ENCODE results near the gene GALNT14. TPM values are rescaled to one million over a fixed set of nuclear protein-coding genes. Genes with fewer than 3 reads are reported as not detected.

The GALNT14 gene
- total RNA-seq, 1 experiment from 2014 or later: 6.0 TPM

DNA sequence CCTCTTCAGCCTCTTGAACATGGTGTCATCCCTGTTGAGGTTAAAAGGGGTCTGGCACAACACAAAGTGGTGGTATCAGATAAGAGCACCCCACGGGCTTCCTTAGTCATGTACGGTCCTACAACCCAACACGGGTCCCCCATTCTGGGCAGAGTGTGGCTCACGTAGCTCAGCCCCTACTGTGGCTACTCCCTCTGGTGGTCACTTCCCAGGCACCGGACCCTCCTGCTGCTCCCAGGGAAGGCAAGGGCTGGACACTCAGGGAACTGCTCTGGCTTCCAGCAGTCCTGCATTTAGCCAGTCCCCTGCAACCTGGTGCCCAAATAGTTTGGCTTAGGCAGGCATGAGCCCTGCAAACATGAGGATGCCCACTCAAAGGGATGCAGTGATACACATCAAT, 58.6 kb downstream of the GALNT14 start:
- Mint-ChIP-seq H3K9me3 (no peaks in the 10 kb centered on the region), H3K4me1 (peaks cover 16% of the 10 kb centered on the region), H3K27ac (no peak overlapping the region), H3K4me3 (no peak overlapping the region), H3K27me3 (ENCODE audit: low read depth) (no peaks in the 10 kb centered on the region), H3K36me3 (no peaks in the 10 kb centered on the region)
- TF ChIP-seq, protein P1, sequence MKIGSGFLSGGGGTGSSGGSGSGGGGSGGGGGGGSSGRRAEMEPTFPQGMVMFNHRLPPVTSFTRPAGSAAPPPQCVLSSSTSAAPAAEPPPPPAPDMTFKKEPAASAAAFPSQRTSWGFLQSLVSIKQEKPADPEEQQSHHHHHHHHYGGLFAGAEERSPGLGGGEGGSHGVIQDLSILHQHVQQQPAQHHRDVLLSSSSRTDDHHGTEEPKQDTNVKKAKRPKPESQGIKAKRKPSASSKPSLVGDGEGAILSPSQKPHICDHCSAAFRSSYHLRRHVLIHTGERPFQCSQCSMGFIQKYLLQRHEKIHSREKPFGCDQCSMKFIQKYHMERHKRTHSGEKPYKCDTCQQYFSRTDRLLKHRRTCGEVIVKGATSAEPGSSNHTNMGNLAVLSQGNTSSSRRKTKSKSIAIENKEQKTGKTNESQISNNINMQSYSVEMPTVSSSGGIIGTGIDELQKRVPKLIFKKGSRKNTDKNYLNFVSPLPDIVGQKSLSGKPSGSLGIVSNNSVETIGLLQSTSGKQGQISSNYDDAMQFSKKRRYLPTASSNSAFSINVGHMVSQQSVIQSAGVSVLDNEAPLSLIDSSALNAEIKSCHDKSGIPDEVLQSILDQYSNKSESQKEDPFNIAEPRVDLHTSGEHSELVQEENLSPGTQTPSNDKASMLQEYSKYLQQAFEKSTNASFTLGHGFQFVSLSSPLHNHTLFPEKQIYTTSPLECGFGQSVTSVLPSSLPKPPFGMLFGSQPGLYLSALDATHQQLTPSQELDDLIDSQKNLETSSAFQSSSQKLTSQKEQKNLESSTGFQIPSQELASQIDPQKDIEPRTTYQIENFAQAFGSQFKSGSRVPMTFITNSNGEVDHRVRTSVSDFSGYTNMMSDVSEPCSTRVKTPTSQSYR (CRISPR knock-in tag; IDR thresholded peaks at IDR 0.05): no peak
- no peak for TF ChIP-seq ZNF423 (CRISPR knock-in tag; IDR thresholded peaks at IDR 0.05)
- TF ChIP-seq, protein P2, sequence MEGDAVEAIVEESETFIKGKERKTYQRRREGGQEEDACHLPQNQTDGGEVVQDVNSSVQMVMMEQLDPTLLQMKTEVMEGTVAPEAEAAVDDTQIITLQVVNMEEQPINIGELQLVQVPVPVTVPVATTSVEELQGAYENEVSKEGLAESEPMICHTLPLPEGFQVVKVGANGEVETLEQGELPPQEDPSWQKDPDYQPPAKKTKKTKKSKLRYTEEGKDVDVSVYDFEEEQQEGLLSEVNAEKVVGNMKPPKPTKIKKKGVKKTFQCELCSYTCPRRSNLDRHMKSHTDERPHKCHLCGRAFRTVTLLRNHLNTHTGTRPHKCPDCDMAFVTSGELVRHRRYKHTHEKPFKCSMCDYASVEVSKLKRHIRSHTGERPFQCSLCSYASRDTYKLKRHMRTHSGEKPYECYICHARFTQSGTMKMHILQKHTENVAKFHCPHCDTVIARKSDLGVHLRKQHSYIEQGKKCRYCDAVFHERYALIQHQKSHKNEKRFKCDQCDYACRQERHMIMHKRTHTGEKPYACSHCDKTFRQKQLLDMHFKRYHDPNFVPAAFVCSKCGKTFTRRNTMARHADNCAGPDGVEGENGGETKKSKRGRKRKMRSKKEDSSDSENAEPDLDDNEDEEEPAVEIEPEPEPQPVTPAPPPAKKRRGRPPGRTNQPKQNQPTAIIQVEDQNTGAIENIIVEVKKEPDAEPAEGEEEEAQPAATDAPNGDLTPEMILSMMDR (IDR thresholded peaks at IDR 0.05): peak; percentile 31; the same call in 1 of the 2 replicates
- TF ChIP-seq HMGA2 (CRISPR knock-in tag; IDR thresholded peaks at IDR 0.05): no peak
- TF ChIP-seq ZBTB21 (CRISPR knock-in tag; IDR thresholded peaks at IDR 0.05; ENCODE audit: borderline replicate concordance): no peak
- ATAC-seq: peak; percentile 92
- POLR2A ChIA-PET: no interaction called here
- peak; percentile 77 for DNase-seq (ENCODE audit: low spot score)
- CTCF ChIA-PET: interaction anchor here (0.6 to 2.7 kb wide), 21 partner anchors 9 to 368 kb away, joined by 3 to 10 read pairs (median 3); partner anchors contain the start of genes EHD3 and XDH

DNA sequence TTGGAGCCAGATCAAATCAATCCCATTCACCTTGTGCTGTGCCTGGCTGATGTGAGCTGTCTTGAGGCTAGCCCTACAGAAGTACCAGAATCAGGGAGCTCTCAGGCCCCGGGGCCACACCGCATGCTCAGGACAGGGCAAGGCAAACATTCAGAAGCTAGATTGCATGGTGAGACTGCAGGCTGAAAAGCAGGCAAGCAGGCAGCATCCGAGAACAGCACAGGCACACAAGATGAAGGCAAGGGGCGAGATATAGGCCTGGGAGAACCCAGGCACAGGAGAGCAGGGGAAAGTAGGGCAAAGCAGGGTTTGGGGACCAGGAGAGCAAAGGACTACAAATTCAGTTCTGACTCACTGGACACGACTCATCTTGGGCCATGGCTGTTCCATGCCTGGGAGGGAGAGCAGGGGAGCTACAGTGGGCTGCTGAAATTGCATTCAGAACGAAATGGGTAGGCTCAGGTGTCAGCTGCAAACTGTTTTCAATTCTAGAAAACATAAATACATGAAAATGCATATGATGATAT, 59.6 kb downstream of the GALNT14 start:
- H3K4me3 Mint-ChIP-seq: no peak overlapping the region
- H3K36me3 Mint-ChIP-seq: no peaks in the 10 kb centered on the region
- TF ChIP-seq, protein P3, sequence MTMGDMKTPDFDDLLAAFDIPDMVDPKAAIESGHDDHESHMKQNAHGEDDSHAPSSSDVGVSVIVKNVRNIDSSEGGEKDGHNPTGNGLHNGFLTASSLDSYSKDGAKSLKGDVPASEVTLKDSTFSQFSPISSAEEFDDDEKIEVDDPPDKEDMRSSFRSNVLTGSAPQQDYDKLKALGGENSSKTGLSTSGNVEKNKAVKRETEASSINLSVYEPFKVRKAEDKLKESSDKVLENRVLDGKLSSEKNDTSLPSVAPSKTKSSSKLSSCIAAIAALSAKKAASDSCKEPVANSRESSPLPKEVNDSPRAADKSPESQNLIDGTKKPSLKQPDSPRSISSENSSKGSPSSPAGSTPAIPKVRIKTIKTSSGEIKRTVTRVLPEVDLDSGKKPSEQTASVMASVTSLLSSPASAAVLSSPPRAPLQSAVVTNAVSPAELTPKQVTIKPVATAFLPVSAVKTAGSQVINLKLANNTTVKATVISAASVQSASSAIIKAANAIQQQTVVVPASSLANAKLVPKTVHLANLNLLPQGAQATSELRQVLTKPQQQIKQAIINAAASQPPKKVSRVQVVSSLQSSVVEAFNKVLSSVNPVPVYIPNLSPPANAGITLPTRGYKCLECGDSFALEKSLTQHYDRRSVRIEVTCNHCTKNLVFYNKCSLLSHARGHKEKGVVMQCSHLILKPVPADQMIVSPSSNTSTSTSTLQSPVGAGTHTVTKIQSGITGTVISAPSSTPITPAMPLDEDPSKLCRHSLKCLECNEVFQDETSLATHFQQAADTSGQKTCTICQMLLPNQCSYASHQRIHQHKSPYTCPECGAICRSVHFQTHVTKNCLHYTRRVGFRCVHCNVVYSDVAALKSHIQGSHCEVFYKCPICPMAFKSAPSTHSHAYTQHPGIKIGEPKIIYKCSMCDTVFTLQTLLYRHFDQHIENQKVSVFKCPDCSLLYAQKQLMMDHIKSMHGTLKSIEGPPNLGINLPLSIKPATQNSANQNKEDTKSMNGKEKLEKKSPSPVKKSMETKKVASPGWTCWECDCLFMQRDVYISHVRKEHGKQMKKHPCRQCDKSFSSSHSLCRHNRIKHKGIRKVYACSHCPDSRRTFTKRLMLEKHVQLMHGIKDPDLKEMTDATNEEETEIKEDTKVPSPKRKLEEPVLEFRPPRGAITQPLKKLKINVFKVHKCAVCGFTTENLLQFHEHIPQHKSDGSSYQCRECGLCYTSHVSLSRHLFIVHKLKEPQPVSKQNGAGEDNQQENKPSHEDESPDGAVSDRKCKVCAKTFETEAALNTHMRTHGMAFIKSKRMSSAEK (CRISPR knock-in tag; IDR thresholded peaks at IDR 0.05; ENCODE audit: borderline replicate concordance): no peak
- no peaks in the 10 kb centered on the region for H3K9me3 Mint-ChIP-seq
- peaks cover 19% of the 10 kb centered on the region for H3K4me1 Mint-ChIP-seq
- DNase-seq (ENCODE audit: low spot score): no peak
- H3K27ac Mint-ChIP-seq: no peak overlapping the region
- no peak for ATAC-seq
- H3K27me3 Mint-ChIP-seq (ENCODE audit: low read depth): no peaks in the 10 kb centered on the region
- ChIA-PET CTCF (interaction anchor here (0.9 to 2.7 kb wide), 6 partner anchors 11 to 367 kb away, joined by 3 to 9 read pairs (median 5); no protein-coding TSS in a partner anchor), POLR2A (no interaction called here)

DNA sequence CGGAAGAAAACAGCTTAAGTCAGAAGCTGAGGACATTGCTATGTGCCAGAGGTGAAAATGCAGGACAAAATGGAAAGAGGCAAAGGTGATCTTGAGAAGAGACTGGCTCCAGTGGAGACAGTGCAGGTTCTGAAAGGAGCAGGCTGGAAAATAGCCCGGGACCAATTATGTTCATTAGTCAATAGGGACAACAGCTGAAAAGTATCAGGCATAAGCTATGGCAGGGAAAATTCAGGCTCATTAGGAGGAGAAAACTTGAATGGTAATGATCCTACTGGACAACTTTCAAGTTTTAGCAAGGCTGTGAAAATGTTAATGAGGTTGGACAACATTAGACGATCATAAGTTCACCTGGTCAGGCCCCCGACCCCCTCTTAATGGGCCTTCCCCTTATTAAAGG, 60.2 kb downstream of the GALNT14 start:
- Mint-ChIP-seq H3K27me3 (ENCODE audit: low read depth) (no peaks in the 10 kb centered on the region), H3K27ac (no peak overlapping the region), H3K36me3 (no peaks in the 10 kb centered on the region), H3K4me3 (no peak overlapping the region), H3K9me3 (no peaks in the 10 kb centered on the region), H3K4me1 (peaks cover 19% of the 10 kb centered on the region)
- CTCF ChIA-PET: interaction anchor here (1.0 to 2.7 kb wide), 3 partner anchors 10 to 367 kb away, joined by 7 to 9 read pairs (median 8); no protein-coding TSS in a partner anchor
- no peak for ATAC-seq
- POLR2A ChIA-PET: no interaction called here
- no peak for DNase-seq (ENCODE audit: low spot score)
- TF ChIP-seq ZNF671 (CRISPR knock-in tag; IDR thresholded peaks at IDR 0.05) (no peak), SMAD4 (CRISPR knock-in tag; IDR thresholded peaks at IDR 0.05) (no peak), ZBTB21 (CRISPR knock-in tag; IDR thresholded peaks at IDR 0.05; ENCODE audit: borderline replicate concordance) (no peak), FOXP1 (CRISPR knock-in tag; IDR thresholded peaks at IDR 0.05; ENCODE audit: borderline replicate concordance) (no peak), KAT7 (CRISPR knock-in tag; IDR thresholded peaks at IDR 0.05; ENCODE audit: borderline replicate concordance) (no peak)
- TF ChIP-seq, protein P4, sequence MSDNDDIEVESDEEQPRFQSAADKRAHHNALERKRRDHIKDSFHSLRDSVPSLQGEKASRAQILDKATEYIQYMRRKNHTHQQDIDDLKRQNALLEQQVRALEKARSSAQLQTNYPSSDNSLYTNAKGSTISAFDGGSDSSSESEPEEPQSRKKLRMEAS (CRISPR knock-in tag; IDR thresholded peaks at IDR 0.05): no peak
- TF ChIP-seq, protein P5, sequence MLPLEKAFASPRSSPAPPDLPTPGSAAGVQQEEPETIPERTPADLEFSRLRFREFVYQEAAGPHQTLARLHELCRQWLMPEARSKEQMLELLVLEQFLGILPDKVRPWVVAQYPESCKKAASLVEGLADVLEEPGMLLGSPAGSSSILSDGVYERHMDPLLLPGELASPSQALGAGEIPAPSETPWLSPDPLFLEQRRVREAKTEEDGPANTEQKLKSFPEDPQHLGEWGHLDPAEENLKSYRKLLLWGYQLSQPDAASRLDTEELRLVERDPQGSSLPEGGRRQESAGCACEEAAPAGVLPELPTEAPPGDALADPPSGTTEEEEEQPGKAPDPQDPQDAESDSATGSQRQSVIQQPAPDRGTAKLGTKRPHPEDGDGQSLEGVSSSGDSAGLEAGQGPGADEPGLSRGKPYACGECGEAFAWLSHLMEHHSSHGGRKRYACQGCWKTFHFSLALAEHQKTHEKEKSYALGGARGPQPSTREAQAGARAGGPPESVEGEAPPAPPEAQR (CRISPR knock-in tag; IDR thresholded peaks at IDR 0.05): no peak
- TF ChIP-seq, protein P6, sequence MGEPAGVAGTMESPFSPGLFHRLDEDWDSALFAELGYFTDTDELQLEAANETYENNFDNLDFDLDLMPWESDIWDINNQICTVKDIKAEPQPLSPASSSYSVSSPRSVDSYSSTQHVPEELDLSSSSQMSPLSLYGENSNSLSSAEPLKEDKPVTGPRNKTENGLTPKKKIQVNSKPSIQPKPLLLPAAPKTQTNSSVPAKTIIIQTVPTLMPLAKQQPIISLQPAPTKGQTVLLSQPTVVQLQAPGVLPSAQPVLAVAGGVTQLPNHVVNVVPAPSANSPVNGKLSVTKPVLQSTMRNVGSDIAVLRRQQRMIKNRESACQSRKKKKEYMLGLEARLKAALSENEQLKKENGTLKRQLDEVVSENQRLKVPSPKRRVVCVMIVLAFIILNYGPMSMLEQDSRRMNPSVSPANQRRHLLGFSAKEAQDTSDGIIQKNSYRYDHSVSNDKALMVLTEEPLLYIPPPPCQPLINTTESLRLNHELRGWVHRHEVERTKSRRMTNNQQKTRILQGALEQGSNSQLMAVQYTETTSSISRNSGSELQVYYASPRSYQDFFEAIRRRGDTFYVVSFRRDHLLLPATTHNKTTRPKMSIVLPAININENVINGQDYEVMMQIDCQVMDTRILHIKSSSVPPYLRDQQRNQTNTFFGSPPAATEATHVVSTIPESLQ (CRISPR knock-in tag; IDR thresholded peaks at IDR 0.05): no peak
- TF ChIP-seq, protein P7, sequence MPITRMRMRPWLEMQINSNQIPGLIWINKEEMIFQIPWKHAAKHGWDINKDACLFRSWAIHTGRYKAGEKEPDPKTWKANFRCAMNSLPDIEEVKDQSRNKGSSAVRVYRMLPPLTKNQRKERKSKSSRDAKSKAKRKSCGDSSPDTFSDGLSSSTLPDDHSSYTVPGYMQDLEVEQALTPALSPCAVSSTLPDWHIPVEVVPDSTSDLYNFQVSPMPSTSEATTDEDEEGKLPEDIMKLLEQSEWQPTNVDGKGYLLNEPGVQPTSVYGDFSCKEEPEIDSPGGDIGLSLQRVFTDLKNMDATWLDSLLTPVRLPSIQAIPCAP (CRISPR knock-in tag; IDR thresholded peaks at IDR 0.05): no peak
